Measurements from ENCODE around the gene SENP5. TPM values are rescaled to one million over a fixed set of nuclear protein-coding genes. Genes with fewer than 3 reads are reported as not detected.
"Not testable (repeated sequence)": the region's sequence is repeated elsewhere in the genome, so short reads cannot be mapped to it uniquely, and the experiment has no call there.

The SENP5 gene
- total RNA-seq, 1 experiment from 2014 or later, result 30.2 TPM

- Mint-ChIP-seq H3K27me3 (ENCODE audit: insufficient read depth, unreplicated experiment) (no peaks in the 10 kb centered on the region), H3K27ac (ENCODE audit: low read depth, unreplicated experiment) (no peak overlapping the region), H3K9me3 (ENCODE audit: unreplicated experiment) (no peaks in the 10 kb centered on the region), H3K36me3 (ENCODE audit: insufficient read depth, unreplicated experiment) (peaks cover 12% of the 10 kb centered on the region), H3K4me3 (ENCODE audit: unreplicated experiment) (no peak overlapping the region), H3K4me1 (ENCODE audit: insufficient read depth, unreplicated experiment) (peaks cover 13% of the 10 kb centered on the region)
- no TSS peak for BruUV-seq (replicated peaks)
- POLR2A ChIA-PET, result interaction anchor here (1.2 kb wide), 1 partner anchor 101 kb away, joined by 3 read pairs; no protein-coding TSS in a partner anchor
- intact Hi-C loops (cut with micrococcal nuclease), result no loop called here
- no peak for TF ChIP-seq CTCF (IDR thresholded peaks at IDR 0.05; ENCODE audit: unreplicated experiment)
- DNase-seq (ENCODE audit: unreplicated experiment), result no peak
- CTCF ChIA-PET, result no interaction called here
Measured at GRCh38 chr3:196872316-196872715, 4.6 kb downstream of the SENP5 start.

- BruUV-seq (replicated peaks); intact Hi-C loops (cut with micrococcal nuclease); DNase-seq (ENCODE audit: unreplicated experiment); H3K4me3 Mint-ChIP-seq (ENCODE audit: unreplicated experiment); H3K9me3 Mint-ChIP-seq (ENCODE audit: unreplicated experiment); H3K27ac Mint-ChIP-seq (ENCODE audit: low read depth, unreplicated experiment); H3K27me3 Mint-ChIP-seq (ENCODE audit: insufficient read depth, unreplicated experiment): not testable (repeated sequence)
- CTCF ChIA-PET, result interaction anchor here (0.6 to 0.8 kb wide), 5 partner anchors 57 to 959 kb away, joined by 3 to 7 read pairs (median 3); no protein-coding TSS in a partner anchor
- peaks cover 17% of the 10 kb centered on the region for H3K36me3 Mint-ChIP-seq (ENCODE audit: insufficient read depth, unreplicated experiment)
- H3K4me1 Mint-ChIP-seq (ENCODE audit: insufficient read depth, unreplicated experiment), result peaks cover 13% of the 10 kb centered on the region
- POLR2A ChIA-PET, result interaction anchor here (0.6 to 1.0 kb wide), 2 partner anchors 68 to 83 kb away, joined by 3 read pairs; partner anchors contain the start of gene NCBP2
Measured at GRCh38 chr3:196874511-196875094, 6.9 kb downstream of the SENP5 start.

- H3K27ac Mint-ChIP-seq (ENCODE audit: low read depth, unreplicated experiment), result no peak overlapping the region
- H3K4me3 Mint-ChIP-seq (ENCODE audit: unreplicated experiment), result no peak overlapping the region
- H3K4me1 Mint-ChIP-seq (ENCODE audit: insufficient read depth, unreplicated experiment), result peaks cover 13% of the 10 kb centered on the region
- no peak for TF ChIP-seq CTCF (IDR thresholded peaks at IDR 0.05; ENCODE audit: unreplicated experiment)
- POLR2A ChIA-PET, result interaction anchor here (1.0 to 1.3 kb wide), 2 partner anchors 65 to 82 kb away, joined by 3 read pairs; no protein-coding TSS in a partner anchor
- intact Hi-C loops (cut with micrococcal nuclease), result no loop called here
- peaks cover 17% of the 10 kb centered on the region for H3K36me3 Mint-ChIP-seq (ENCODE audit: insufficient read depth, unreplicated experiment)
- no peaks in the 10 kb centered on the region for H3K9me3 Mint-ChIP-seq (ENCODE audit: unreplicated experiment)
- DNase-seq (ENCODE audit: unreplicated experiment), result no peak
- no peaks in the 10 kb centered on the region for H3K27me3 Mint-ChIP-seq (ENCODE audit: insufficient read depth, unreplicated experiment)
- BruUV-seq (replicated peaks), result no TSS peak
- CTCF ChIA-PET, result interaction anchor here (0.7 to 0.8 kb wide), 2 partner anchors 102 to 352 kb away, joined by 3 to 7 read pairs; no protein-coding TSS in a partner anchor
Measured at GRCh38 chr3:196875258-196875657, 7.5 kb downstream of the SENP5 start.

GRCh38 chr3:196883361-196883760 lies 15.6 kb downstream of the SENP5 start:
- Mint-ChIP-seq H3K4me3 (ENCODE audit: unreplicated experiment) (no peak overlapping the region), H3K4me1 (ENCODE audit: insufficient read depth, unreplicated experiment) (no peaks in the 10 kb centered on the region), H3K27ac (ENCODE audit: low read depth, unreplicated experiment) (no peak overlapping the region), H3K27me3 (ENCODE audit: insufficient read depth, unreplicated experiment) (no peaks in the 10 kb centered on the region), H3K36me3 (ENCODE audit: insufficient read depth, unreplicated experiment) (peaks cover 43% of the 10 kb centered on the region), H3K9me3 (ENCODE audit: unreplicated experiment) (no peaks in the 10 kb centered on the region)
- intact Hi-C loops (cut with micrococcal nuclease), result no loop called here
- no TSS peak for BruUV-seq (replicated peaks)
- ChIA-PET CTCF (no interaction called here), POLR2A (interaction anchor here (0.6 to 0.9 kb wide), 2 partner anchors 16 to 209 kb away, joined by 3 read pairs; partner anchors contain the start of gene SENP5)
- no peak for TF ChIP-seq CTCF (IDR thresholded peaks at IDR 0.05; ENCODE audit: unreplicated experiment)
- DNase-seq (ENCODE audit: unreplicated experiment), result no peak

Data from MCF 10A (cell line).